ENCODE results near the gene LGALS1.

GRCh38 chr22:37705205-37705604, 29.8 kb downstream of the LGALS1 start:
- TF ChIP-seq POLR2AphosphoS5 (IDR thresholded peaks at IDR 0.05; ENCODE audit: control insufficient read depth, insufficient read depth, low read depth, low read length) (no peak), PHF20 (IDR thresholded peaks at IDR 0.05; ENCODE audit: partially characterized antibody) (no peak), U2AF1 (optimal IDR thresholded peaks at IDR 0.05; ENCODE audit: low read depth, low read length) (no peak), MXI1 (IDR thresholded peaks at IDR 0.05; ENCODE audit: low read depth, low read length) (no peak)

Measured in K562 (cell line).